IPS DF 4.7 (cell line): ENCODE measurements around the gene E2F2.

Experiments used
- DNase-seq: peaks from one replicate; pipeline ENCODE4 v3.0.0-alpha.2; 2013; ENCODE audit warnings: low spot score; ENCODE audit errors: extremely low read depth

E2F2 gene

GRCh38 chr1:23463286-23463685 is 67.7 kb downstream of the E2F2 start:
- DNase-seq, result no peak

GRCh38 chr1:23462766-23463165 is 68.3 kb downstream of the E2F2 start:
- DNase-seq, result no peak

- DNase-seq, result no peak
These were observed 70.0 kb downstream of the E2F2 start for GRCh38 chr1:23461050-23461449.

GRCh38 chr1:23460519-23460918 is 70.5 kb downstream of the E2F2 start:
- no peak for DNase-seq

GRCh38 chr1:23459338-23459757 is 71.7 kb downstream of the E2F2 start:
- no peak for DNase-seq
